ENCODE data around the gene ZFP92.

GRCh38 chrX:153446950-153447580 lies 35.8 kb downstream of the ZFP92 start:
- TF ChIP-seq, protein P1, sequence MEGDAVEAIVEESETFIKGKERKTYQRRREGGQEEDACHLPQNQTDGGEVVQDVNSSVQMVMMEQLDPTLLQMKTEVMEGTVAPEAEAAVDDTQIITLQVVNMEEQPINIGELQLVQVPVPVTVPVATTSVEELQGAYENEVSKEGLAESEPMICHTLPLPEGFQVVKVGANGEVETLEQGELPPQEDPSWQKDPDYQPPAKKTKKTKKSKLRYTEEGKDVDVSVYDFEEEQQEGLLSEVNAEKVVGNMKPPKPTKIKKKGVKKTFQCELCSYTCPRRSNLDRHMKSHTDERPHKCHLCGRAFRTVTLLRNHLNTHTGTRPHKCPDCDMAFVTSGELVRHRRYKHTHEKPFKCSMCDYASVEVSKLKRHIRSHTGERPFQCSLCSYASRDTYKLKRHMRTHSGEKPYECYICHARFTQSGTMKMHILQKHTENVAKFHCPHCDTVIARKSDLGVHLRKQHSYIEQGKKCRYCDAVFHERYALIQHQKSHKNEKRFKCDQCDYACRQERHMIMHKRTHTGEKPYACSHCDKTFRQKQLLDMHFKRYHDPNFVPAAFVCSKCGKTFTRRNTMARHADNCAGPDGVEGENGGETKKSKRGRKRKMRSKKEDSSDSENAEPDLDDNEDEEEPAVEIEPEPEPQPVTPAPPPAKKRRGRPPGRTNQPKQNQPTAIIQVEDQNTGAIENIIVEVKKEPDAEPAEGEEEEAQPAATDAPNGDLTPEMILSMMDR (conservative IDR thresholded peaks at IDR 0.05 in 1 of 2, IDR thresholded peaks at IDR 0.05 in 1 of 2; ENCODE audit: low read depth in 1 of 2, low read length in 2 of 2): no peak
- TF ChIP-seq EZH2 (IDR thresholded peaks at IDR 0.05; ENCODE audit: low read length, missing control alignments): no peak
